Activated T-helper 9 cell treated with anti-CD3 and anti-CD28 coated beads, Interleukin-2, amount 50 U/mL, for 16 hours (primary cell): ENCODE data around the gene RCCD1.
"Not testable (repeated sequence)": the region's sequence is repeated elsewhere in the genome, so short reads cannot be mapped to it uniquely, and the experiment has no call there.

Experiments
- DNase-seq: peaks from one replicate; pipeline ENCODE4 v3.0.0-alpha.2; 2020; ENCODE audit warnings: low read depth

The RCCD1 gene

DNA sequence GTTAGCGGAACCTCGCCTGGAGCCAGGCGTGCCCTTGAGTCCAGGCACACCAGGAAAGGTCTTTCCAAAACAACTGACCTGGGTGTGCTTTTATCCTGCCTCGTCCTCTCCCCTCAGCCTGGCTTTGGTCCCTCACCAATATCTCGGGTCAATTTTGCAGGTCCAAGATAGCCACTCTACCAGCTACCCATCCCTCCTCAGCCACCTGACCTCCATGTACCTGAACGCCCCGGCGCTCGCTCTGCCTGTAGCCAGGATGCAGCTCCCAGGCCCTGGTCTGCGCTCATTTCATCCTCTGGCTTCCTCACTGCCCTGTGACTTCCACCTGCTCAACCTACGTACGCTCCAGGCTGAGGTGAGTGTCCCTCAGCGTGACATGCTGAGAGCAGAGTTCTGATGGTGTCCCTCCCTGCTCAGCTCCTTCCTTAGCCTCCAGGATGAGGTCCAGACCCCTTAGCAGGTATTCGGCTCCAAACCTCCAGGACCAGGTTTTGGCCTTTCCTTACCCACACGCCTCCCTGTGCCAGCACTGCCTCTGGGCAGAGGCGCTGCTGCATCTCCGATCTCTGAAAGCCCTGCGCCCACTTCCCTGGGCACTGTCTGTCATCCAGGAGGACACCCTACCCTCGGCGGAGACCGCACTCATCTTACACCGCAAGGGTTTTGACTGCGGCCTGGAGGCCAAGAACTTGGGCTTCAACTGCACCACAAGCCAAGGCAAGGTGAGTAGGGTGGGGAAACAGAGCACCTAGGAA, 36.5 kb upstream of the RCCD1 start:
- DNase-seq, result no peak

DNA sequence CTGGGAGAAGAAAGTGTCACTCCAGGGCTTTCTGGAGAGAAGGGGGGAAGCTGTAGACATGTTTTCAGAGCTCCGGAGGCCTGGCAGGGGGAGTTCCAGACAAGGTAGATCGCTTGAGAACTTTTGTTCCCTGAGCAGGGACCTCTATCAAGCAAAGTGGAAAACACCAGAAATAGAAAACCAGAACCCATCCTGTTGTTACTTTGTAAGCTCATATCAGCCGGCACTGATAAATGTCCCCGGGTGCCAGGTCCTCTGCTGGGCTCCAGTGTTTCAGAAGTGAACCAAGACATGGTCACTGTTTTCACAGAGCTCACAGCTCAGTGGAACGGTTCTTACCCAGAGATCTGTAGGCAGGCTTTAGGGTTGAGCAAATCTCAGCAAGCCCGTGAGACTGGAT, 35.8 kb upstream of the RCCD1 start:
- no peak for DNase-seq

- DNase-seq, result no peak
Measured at GRCh38 chr15:90921887-90922286, 32.8 kb upstream of the RCCD1 start.

GRCh38 chr15:90922712-90923322, 31.9 kb upstream of the RCCD1 start:
- DNase-seq, result not testable (repeated sequence)

DNA sequence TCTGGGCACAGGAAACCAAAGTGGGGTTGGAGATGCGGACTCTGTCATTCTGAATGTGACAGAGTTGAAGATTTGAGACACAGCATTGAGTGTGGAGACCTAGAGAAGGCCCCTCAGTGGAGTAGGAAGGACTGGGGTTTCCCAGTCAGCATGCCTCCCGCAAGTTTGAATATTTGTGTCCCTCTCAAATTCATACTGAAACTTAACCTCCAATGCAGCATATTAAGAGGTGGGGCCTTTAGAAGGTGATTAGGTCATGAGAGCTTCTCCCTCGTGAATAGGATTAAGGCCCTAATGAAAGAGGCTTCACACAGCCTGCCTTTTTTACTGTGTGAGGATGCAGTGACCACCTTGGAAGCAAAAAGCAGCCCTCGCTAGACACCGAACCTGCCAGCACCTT, 30.3 kb upstream of the RCCD1 start:
- DNase-seq, result no peak

DNA sequence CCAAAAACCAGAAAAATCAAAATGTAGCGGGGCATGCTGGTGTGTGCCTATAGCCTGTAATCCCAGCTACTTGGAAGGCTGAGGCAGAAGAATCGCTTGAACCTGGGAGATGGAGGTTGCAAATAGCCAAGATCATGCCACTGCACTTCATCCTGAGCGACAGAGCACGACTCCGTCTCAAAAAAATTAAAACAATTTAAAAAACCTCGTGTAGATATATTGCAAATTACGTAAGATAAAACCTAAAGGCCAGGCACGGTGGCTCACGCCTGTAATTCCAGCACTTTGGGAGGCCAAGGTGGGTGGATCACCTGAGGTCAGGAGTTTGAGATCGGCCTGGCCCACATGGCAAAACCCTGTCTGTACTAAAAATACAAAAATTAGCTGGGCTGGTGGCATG, 27.9 kb upstream of the RCCD1 start:
- DNase-seq, result not testable (repeated sequence)

- DNase-seq, result not testable (repeated sequence)
Measured at GRCh38 chr15:90928106-90928505, 26.6 kb upstream of the RCCD1 start.

DNA sequence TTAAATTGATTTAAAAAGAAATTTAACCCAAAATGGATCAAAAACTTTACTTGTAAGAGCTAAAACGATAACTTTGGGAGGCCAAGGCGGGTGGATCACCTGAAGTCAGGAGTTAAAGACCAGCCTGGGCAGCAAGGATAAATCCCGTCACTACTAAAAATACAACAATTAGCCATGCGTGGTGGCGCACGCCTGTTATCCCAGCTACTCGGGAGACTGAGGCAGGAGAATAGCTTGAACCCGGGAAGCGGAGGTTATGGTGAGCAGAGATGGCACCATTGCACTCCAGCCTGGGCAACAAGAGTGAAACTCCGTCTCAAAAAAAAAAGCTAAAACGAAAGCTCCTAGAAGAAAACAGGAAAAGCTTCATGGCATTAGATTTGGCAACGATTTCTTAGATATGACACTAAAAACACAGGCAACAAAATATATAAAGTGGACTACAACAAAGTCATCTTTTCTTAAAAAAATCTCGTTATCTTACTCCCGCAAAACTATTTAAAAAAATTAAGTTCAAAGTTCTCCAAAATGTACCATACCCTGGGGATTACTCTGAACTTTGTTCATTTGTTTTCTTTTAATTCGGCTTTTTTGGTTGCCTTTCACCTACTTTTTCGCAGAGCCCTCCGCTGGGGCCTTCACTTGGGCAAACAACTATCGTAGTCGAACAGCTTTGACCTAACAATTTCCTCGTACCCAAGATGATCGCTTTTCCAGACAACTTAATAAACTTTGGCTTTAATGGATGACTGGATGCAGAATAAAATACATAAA, 25.3 kb upstream of the RCCD1 start:
- no peak for DNase-seq

GRCh38 chr15:90930861-90931574, 23.7 kb upstream of the RCCD1 start:
- DNase-seq, result no peak

DNA sequence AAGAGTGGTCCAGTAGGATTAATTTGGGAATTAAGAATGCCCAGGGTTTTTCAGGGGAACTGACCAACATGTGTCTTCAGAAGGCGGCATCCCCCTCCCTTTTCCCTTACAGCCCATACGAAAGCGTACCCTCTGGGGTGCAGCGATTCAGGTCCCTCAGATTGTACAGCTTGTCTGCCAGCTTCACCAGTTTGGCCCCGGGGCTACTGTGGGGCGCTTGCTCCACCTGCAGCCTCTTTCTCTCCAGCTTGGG, 23.2 kb upstream of the RCCD1 start:
- DNase-seq, result no peak

DNA sequence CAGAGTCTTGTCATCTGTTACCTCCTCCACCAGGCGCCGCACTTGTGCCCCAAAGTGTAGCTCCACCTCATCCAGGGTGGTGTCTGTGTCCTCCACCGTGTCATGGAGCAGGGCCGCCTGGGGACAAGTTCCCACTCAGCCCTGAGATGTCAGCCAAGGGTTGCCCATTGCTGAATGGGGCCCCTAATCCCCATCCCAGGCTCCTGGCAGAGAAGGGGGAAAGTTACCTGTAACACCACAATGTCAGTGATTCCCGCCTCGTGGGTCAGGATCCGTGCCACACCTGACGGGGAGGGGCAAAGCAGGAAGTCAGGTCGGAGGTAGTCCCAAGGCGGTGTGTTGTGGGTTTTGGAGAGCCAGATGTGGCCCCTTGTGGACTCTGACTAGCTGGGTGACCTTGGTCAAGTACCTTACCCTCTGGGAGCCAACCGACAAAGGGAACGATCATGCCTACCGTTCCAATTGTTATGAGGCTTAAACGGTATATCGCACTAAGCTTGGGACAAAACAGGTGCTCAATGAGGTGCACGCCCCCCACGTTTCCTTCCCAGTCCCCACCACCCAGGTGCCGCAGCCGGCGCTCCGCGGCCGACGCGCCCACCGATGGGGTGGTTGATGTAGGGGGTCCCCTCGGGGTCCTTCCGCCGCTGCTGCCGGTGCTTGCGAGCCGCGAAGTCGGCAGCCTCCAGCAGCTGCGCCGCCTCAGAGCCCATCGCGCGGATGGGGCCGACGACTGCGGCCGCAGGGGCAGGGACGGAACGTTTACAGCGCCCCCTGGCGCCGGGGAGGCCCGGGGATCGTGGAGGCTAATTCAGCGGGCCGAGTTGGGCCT, 22.6 kb upstream of the RCCD1 start, which contains the start of gene HDDC3:
Gene HDDC3, minus strand, starts transcription at position 722 of the 832 bp plus-strand sequence. Its CDS starts 9 bp downstream, at position 713.
- DNase-seq, result peak; percentile 88

- no peak for DNase-seq
Measured at GRCh38 chr15:90932660-90932991, 22.1 kb upstream of the RCCD1 start.

DNA sequence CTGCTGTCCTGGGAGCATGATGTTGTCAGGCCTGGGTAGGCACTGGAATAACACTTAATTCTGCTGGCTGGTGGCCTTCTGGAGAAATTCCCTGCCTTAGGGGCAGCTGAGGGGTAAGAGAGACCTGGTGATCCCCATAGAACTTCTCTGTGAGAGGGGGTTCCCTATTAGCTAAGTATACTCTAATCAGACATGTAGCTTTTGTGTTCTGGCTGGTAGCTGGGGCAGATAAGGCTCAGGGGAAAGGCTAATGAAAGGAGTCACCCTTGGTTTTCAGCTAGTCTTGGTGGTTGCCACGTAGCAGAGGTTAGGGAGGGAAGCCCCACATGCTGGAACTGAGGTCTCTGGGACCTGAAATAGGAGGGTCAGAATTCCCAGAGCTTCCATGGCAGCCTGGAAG, 21.4 kb upstream of the RCCD1 start:
- no peak for DNase-seq

GRCh38 chr15:90934256-90934948, 20.3 kb upstream of the RCCD1 start:
- DNase-seq, result peak; percentile 81

- DNase-seq, result peak; percentile 95
Measured at GRCh38 chr15:90934949-90935751, 19.5 kb upstream of the RCCD1 start, which contains the start of gene UNC45A. UNC45A (plus strand) TSS chr15:90935285; CDS start chr15:90935325, 40 bp downstream.

GRCh38 chr15:90936823-90937222, 17.9 kb upstream of the RCCD1 start:
- no peak for DNase-seq

DNA sequence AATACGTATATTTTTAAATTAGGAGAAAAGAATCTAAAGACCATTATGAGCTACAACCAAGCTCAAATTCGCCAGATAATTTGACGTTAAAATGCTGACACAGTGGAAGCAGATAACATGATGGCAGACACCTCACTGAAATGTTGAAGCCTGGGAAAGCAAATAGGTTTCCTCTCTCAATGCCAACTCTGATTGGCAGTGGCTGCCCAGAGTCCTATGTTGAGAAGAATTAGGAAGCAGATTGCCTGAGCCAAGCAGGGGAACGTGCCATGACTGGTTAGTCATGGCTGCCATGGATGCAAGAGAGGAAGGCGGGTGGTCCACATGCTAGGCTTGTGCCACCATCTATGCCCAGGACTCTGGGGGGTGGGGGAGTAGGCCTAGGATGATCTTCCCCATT, 16.4 kb upstream of the RCCD1 start:
- DNase-seq, result no peak

GRCh38 chr15:90939756-90940155, 14.9 kb upstream of the RCCD1 start:
- no peak for DNase-seq

DNA sequence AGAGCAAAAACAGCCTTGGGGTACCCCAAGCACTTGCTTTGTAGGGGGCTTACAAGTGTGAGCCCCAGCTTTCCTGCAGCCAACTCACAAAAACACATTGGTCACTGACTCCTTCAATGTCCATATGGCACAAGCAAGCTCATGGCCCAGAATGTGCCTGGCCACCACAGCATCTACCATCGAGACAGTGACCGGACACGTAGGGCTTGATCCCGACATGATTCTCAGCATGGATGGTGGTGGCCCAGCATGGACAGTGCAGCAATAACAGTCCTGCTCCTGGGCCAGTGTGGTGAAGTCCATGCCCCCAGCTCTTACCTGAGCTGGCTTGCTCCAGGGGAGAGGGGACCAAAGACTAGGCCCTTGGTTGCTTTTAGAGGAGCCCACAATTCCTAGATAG, 13.6 kb upstream of the RCCD1 start:
- DNase-seq, result no peak
